COLO829 (cell line): Measurements from ENCODE around the gene BABAM2.

ENCODE experiments used
- DNase-seq: peaks from one replicate; pipeline ENCODE4 v3.0.0; 2012; ENCODE audit warnings: low spot score

BABAM2 gene

DNA sequence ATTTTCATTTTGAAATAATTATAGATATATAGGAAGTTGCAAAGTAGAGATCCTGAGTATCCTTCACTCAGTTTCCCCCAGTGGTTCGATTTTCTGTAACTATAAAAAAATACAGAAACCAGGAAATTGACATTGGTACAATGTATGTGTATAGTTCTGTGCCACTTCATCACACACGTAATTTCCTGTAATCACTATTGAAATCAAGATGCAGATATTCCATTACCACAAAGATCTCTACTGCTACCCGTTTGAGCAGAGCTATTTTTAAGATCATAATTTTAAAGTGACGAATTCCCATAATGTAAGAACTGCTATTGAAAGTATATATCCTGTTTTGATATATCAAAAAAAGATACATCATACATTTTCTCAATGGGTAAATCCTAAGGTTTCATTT, 142.3 kb downstream of the BABAM2 start:
- DNase-seq = no peak

DNA sequence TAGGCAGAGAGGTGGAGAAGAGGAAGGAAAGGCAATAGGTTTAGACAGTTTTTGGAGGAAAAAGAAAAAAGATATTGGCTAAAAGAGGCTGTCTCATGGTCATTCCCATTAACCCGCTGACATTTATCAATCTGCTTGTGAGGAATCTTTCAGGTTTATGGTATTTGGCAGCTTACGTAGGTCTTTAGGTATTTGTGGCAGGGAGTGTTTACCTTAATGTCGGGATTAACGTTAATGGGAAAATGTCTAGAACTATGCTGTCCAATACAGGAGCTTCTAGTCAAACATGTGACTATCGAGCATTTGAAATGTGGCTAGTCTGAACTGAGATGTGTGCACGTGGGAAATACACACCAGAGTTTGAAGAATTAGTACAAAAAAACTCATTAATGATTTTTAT, 144.2 kb downstream of the BABAM2 start:
- no peak for DNase-seq

DNA sequence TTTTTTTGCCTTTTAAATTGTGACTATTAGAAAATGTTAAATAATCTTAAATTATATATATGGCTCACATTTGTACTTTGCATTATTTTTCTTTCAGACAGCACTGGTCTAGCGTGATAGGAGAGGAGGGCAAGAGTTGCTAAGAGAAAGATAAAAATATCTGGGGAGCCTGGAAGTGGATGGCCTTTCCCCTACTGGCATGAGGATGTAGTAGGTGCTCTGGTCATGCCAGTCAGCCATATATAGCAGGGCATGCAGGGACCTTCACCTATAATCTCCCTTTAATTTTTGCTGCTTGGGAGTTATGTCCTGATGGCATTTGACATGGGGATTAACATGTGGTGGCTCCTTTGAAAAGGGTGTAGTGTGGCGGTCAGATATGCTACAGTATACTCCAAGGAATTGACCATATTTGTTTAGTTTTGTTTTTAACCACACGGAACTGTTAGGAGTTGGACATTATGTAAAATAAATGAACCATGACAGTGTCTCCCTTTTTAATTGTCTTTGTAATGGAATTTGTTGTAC, 144.7 kb downstream of the BABAM2 start:
- DNase-seq = no peak

DNA sequence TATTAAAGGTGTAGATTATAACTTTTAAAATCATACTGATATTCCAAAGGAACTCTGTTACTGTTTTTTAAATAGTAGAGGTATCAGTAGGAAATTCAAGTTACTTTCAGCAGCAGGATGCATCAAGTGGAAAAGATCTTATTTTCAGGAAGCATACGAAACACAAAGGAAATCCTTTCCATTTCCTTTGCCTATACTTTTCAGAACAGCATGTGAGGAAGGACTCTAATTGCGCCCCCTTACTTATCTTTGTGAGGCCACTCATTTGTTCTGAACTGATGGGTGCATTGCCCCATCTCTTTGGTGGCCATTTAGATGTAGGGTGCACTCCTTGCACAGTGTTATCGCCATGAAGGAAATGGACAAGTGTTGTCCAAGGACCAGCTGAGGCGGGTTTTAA, 145.3 kb downstream of the BABAM2 start:
- no peak for DNase-seq

DNA sequence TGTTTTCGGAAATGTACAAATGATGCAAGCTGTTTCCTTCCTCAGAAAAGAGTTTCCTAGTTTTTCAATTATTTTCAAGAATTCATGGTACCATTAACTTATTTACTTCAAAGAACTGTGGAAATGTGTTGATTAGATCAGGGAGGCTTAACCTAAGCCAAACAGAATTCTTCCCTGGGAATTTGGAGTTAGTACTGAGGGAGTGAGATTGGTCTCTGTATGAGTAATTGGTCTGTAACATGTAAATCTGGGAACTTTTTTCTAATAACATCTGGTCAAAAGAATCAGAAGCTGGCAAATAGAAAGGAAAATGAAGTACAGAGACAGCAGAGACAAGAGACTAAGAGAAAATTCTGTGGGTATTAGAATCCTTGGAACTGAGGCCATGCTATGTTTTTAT, 145.8 kb downstream of the BABAM2 start:
- DNase-seq = no peak

DNA sequence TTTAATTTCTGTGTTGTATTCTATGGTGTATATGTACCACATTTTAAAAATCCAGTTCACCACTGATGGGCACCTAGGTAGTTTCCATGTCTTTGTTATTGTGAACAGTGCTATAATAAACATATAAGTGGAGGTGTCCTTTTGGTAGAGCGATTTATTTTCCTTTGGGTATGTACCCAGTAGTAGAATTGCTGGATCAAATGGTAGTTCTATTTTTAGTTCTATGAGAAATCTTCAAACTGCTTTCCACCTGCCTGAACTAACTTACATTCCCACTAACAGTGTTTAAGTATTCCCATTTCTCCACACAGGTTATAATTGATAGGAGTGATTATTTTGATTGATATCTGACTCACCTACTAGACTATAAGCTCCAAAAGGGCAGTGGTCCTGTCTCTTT, 148.2 kb downstream of the BABAM2 start:
- DNase-seq = no peak

DNA sequence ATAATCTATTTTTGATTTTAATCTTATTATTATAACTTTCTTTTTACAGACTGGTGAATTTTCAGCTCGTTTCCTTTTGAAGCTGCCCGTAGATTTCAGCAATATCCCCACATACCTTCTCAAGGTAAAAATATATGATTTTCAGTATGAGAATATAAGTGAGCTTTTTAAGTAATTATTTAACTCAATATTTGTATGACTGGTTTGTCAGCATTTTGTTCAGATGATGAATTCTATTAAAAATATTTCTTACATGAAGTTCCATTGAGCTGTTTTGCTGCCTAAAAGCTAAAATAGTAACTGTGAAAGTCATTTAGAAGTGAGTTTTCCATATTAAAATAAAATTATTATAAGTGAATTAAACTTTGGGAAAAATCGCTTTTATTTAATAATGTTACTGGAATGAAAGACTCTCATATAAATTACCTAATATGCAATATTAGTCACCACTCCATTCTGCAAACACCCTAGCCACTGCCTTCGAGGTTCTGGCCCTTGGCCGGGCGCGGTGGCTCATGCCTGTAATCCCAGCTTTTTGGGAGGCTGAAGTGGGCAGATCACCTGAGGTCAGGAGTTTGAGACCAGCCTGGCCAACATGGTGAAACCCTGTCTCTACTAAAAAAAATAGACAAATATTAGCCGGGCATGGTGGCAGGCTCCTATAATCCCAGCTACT, 155.3 kb downstream of the BABAM2 start:
- no peak for DNase-seq

DNA sequence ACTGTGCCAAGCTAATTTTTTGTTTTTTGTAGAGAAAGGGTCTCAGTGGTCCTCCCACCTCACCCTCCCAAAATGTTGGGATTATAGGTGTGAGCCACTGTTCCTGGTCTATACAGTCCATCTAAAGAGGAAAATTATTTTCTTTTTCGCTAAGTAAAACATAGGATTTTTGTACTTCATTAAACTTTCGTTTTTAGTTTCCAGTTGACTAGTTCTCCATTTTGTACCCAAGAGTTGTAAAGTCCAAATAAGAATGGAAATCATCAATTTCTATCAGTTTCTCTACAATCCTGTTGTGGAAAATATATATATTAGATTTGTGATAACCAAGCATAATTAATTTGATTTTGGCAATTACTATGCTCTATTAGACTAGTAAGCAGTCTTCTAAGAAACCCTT, 156.4 kb downstream of the BABAM2 start:
- no peak for DNase-seq

DNA sequence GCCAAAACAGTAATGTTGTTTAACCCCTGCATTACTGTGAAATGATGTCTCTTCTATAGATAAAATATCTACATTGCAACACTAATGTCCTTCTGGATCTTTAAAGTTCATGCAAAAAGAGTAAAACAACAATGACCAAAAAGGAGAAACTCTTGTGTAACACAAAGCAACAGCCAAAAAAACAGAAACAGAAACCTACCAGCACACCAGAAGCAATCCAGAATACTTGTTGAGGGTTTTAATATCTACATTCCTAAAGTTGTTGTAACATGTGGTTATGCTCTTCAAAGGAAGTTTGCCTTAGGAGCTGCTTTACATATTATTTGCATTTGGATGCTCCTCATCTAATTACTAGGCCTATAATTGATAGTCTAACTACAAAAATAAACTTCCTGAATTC, 157.2 kb downstream of the BABAM2 start:
- no peak for DNase-seq

DNA sequence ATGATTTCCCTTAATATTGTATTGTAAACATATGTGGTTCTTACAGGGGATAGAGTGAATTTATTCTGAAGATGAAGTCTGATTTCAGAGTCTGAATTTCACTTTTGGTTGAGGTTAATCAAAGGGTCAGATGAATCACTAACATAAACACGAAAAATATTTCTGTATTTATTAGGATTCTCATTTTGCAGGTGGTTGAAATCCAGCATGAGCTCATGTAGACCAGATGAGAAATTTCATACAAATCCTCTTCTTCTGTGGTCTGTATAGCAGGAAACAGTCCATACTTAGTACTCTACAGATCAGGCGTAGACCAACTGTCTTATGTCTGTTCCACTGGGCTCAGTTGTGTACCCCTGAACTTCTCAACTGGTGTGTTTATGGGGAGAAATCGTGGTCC, 157.8 kb downstream of the BABAM2 start:
- DNase-seq = no peak

DNA sequence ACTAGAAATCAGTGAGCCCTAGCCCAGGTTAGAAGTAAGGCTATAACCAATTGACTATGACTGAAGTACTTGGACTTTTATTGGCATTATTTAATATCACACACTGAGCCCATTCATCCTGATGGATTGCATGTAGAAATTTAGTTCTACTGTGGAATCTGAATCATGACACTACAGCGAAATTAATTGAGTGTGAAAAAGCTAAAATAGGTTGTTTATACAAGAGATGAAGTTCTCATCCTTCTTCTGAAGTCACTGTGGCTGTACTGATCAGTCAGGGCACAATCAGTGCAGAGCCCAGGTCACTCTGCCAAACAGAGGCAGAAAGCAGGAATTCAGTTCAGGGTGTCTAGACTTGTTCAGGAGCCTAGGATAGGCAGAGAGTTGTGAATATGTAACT, 158.9 kb downstream of the BABAM2 start:
- DNase-seq = no peak

DNA sequence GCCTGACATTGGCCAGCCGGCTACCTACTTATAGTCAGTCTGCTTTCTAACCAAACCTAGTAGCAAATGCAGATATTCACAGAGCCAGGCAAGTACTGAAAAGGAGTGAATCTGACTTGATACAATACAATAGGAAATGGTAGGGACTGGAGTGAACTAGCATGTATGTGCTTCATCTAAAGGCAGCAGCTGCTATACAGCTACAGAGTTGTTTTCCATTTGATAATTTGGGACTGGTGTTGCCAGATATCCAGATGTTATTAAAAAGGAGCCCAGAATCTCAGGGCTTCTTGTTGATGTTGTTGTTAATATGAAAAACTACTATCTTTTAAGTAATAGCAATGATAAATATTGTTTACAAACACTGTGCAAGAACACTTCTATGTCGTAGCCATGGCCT, 159.4 kb downstream of the BABAM2 start:
- no peak for DNase-seq

DNA sequence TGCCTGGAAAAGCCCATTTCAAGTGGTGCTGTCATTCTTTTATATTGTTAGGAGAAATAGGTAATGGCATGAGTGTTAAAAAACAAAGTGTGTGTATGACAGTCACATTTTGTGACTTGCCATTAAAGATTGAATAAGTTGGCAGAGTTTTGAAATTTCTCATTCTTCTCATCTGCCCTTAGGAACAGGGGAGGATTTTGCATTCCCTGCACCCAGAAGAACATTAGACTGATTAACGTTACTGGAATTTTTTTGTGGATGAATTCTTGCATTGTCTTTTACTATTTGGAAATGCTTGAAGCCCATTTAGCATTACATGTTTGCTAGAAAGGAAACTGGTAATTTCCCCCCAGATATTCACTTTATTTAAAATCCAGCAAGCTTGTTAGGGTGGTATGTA, 162.2 kb downstream of the BABAM2 start:
- DNase-seq = peak; percentile 21

DNA sequence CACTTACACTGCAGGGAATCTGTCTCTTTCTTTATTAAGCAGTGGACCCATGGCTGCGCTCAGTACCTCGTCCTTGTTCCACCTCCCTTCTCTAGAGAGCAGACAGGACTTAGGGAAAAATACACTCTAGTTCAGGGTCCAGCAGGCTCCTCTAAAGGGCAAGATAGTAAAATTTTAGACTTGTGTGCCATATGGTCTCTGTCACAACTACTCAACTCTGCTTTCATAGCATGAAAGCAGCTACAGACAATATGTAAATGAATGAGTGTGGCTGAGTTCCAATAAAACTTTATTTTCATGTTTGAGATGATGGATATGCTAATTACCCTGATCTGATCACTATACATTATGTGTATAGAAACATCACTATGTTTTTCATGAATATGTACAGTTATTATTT, 163.1 kb downstream of the BABAM2 start:
- no peak for DNase-seq

DNA sequence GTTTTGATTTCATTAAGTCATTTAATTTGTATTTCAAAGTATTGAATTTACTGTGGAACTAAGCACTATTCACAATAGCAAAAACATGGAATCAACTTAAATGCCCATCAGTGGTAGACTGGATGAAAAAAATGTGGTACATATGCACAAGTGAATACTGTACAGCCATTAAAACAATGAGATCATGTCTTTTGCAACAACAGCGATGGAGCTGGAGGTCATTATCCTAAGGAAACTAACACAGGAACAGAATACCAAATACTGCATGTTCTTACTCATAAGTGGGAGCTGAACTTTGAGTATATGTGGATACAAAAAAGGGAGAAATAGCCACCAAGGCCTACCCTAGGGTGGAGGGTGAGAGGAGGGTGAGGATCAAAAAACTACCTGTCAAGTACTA, 164.4 kb downstream of the BABAM2 start:
- no peak for DNase-seq

DNA sequence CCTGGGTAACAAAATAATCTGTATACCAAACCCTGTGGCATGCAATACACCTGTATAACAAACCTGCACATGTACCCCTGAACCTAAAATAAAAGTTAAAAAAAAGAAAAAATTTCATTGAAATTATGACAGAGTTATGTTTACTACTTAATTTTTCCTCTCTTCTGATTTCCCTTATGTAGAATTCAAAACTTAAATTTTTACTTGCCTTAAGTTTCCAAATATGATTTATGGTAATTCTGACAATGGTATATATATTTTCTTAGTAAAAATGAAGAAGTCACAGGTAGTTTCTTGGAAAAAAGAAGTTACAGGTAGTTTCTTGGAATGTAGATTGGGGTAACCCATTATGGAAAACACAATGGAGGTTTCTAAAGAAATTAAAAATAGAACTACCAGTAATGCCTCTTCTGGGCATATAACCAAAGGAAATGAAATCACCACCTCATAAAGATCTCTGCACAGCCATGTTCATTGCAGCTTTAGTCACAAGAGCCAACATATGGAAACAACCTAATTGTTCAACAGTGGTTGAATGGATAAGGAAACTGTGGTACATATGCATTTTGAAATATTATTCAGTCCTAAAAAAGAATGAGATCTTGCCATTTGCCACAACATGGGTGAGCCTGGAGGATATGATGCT, 164.9 kb downstream of the BABAM2 start:
- DNase-seq = no peak

DNA sequence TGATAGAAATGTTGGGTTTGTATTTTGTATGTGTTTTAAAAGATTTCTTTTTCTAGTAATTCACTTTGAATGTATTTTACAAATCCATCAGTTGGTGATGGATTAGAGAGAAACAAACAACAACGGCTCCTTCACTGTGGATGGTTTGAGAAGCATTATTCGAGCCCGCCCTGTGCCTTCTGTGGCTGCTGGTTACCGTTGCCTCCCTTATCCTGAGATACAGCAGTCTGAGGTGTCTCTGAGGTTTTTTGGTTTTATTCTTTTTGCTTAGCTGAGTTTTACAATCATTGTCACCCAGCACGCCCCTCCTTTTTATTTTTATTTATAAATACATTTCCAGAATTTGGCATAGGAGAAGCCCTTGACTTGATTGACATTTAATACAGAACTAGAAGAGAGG, 168.3 kb downstream of the BABAM2 start:
- DNase-seq = no peak

DNA sequence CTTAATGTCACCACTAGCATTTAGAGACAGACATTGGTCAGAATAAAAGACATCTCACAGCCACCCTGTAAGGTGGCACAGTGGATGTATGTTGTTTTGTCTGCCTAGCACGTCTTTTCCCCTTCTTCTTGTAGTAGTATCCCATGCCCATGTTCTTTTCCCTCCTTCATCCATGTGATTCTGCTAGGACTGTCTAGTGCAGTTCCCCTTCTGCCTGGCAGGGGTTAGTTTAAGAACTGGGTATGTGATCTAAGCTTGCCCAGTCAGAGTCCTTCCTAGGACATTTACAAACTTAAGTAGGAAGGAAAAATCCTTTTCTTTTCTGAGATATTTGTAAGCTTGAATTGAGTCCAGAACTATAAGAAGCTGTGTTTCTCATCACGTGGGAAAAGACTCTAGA, 172.3 kb downstream of the BABAM2 start:
- DNase-seq = no peak

DNA sequence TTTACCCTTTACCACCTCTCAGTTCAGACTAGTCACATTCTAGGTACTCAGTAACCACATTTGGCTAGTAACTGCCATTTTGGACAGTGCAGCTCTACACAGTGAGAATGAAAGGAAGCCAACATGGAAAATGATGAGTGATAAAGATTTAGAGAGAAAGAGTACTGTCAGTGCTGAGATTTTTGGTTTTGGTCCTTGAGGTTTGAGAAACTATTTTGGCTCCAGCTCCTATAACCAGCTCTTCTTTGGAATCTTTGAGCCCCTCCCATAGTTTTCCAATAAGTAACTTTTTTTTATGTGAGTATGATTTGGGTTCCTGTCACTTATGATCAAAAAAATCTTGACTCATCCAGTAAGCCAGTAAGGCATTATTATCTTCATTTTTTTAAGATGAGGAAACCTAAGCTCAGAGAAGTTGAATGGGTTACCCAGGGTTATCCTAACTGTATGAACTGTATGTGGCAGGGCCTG, 173.0 kb downstream of the BABAM2 start:
- DNase-seq = no peak

DNA sequence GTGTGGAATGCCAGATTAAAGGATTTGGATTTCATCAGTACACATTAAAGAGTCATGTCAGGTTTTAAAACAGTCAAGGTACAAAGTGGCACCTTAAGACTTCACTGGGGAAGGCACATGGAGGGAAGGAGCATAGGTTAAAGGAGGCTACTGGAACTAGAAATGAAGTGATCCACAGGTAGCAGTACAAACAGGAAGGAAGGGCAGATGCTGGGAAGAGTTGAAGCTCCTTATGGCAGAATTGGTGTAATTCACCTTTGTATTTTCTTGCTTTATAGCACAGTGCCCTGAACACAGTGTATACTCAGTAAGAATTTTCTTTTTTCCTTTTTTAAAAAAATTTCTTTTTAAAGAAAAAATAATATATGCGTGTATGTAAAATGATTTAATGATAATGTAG, 177.1 kb downstream of the BABAM2 start:
- no peak for DNase-seq

DNA sequence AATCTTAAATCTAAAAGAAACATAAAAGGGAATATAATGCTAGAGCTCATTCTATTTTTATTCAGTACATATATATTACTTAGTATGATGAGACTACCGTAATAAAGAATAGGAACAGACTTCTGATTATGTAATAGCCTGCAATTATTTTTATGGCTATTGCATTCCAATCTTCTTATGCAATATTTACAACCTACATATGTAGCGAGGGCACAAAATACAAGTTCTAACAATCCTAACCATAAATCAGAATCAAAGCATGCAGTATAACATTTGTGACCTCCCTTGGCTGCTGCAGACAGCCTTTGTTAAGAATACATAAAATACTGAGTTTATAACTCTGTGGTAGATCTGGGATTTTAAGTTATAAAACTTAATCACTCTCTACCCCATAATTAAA, 177.6 kb downstream of the BABAM2 start:
- DNase-seq = no peak

DNA sequence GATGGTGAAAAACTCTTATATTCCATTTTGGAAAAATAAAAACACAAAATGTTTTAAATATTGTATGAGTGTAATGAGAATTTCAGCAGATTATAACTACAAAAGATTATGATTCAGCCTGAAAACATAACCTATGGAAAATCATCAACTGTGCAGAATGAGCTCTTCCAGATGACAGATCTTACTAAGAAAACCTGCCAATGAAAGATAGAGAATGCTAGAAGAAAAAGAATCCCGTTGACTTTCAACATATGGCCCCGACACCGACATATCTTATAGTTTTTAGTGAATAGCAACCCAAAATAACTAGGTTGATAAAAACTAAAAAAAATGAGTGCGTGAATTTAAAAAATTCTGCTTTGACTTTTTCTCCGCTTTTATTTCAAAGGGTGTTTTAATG, 178.0 kb downstream of the BABAM2 start:
- DNase-seq = no peak

DNA sequence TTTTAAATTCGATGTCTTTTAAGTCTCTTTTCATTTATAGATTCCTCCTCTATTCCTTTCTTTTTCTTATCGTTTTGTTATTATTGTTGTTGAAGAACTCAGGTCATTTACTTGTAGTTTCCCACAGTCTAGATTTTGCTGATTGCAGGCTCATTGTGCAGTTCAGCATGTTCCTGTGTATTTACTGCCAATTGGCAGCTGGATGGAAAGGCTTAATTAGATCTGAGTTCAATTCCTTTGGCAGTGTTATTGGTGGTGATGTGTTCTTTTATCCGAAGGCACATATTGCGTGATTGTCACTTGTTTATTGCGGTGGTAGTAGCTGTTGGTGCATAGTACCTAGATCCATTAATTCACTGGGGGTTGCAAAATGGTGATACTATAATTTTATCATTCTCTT, 180.7 kb downstream of the BABAM2 start:
- DNase-seq = no peak

DNA sequence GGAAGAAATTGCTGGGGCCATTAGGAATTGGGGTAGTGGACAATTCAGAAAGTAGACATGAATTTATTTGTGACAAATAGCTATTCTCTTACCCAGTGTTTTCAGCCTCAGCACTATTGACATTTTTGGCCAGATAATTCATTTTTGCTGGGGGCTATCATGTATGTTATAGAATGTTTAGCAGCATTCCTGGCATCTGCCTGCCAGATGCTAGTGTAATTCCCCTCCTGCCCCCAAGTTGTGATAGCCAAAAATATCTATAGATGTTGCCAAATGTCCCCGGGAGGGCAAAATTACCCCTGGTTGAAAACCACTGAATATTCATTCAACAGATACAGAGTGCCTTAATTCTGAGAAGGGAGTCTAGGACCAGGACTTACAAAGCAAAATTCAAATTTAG, 183.6 kb downstream of the BABAM2 start:
- DNase-seq = no peak
